HepG2 (cell line): ENCODE measurements around the gene SLC29A3. TPM values are rescaled to one million over a fixed set of nuclear protein-coding genes. Genes with fewer than 3 reads are reported as not detected.
A peak's percentile ranks its signal among the peaks of the same experiment; 100 is the strongest.

Experiments
- ATF4 ChIP-seq, 2 experiments: fragments of 450-650 bp in 1 of 2; sonication (generic) in 1 of 2; formaldehyde crosslinking; IDR thresholded peaks; 2 replicates each; pipeline versions ENCODE4 v1.5.0 to v1.8.0; 2020 to 2022; ENCODE audit warnings: mild to moderate bottlenecking in 1 of 2, missing genetic modification reagents in 1 of 2
- E2F2 ChIP-seq: sonication (generic); formaldehyde crosslinking; IDR thresholded peaks from 2 replicates; pipeline ENCODE4 v1.4.0; 2020; ENCODE audit warnings: missing genetic modification reagents, borderline replicate concordance
- EZH2 ChIP-seq: conservative IDR thresholded peaks from 2 replicates; pipeline ENCODE4 v1.6.1; 2012; ENCODE audit warnings: mild to moderate bottlenecking, low read depth, low read length, moderate library complexity
- HNF4A ChIP-seq: sonication (generic); formaldehyde crosslinking; IDR thresholded peaks from 2 replicates; pipeline ENCODE4 v1.4.0; 2020; ENCODE audit warnings: missing genetic modification reagents
- IKZF4 ChIP-seq: sonication (generic); formaldehyde crosslinking; IDR thresholded peaks from 2 replicates; pipeline ENCODE4 v1.5.1; 2020; ENCODE audit warnings: borderline replicate concordance, mild to moderate bottlenecking, low read depth, missing genetic modification reagents; ENCODE audit errors: not compliant biosample characterization
- ONECUT2 ChIP-seq: sonication (generic); formaldehyde crosslinking; IDR thresholded peaks from 2 replicates; pipeline ENCODE4 v1.4.0; 2020; ENCODE audit warnings: missing genetic modification reagents
- SKI ChIP-seq: fragments of 450-650 bp; IDR thresholded peaks from one replicate; pipeline ENCODE4 v1.6.1; 2018; ENCODE audit warnings: mild to moderate bottlenecking; ENCODE audit not compliant: partially characterized antibody
- TCF7 ChIP-seq: sonication (generic); IDR thresholded peaks from 2 replicates; pipeline ENCODE4 v1.6.1; 2016; ENCODE audit warnings: antibody characterized with exemption, low read depth
- THAP9 ChIP-seq: sonication (generic); formaldehyde crosslinking; IDR thresholded peaks from 2 replicates; pipeline ENCODE4; 2020; ENCODE audit warnings: missing genetic modification reagents, mild to moderate bottlenecking, borderline replicate concordance
- ZFP62 ChIP-seq: sonication (generic); formaldehyde crosslinking; IDR thresholded peaks from 2 replicates; pipeline ENCODE4 v1.4.0; 2020; ENCODE audit warnings: missing genetic modification reagents
- ZNF510 ChIP-seq: sonication (generic); formaldehyde crosslinking; IDR thresholded peaks from 2 replicates; pipeline ENCODE4 v1.4.0; 2020; ENCODE audit warnings: low read depth, mild to moderate bottlenecking, missing genetic modification reagents
- ZNF580 ChIP-seq: IDR thresholded peaks from 2 replicates; pipeline ENCODE4 v1.6.1; 2016; ENCODE audit warnings: low read depth, borderline replicate concordance
- ZSCAN25 ChIP-seq: sonication (generic); formaldehyde crosslinking; IDR thresholded peaks from 2 replicates; pipeline ENCODE4 v1.8.0; 2022; ENCODE audit warnings: mild to moderate bottlenecking, missing genetic modification reagents
- polyA plus RNA-seq, 8 experiments: library from polyadenylated mRNA; depleted of rRNA in 3 of 8; stranded (reverse) in 7 of 8; unstranded in 1 of 8; fragments of >200 nt; fragmentation: Illumina TruSeq in 4 of 8; extraction: Trizol in 4 of 8; gene quantifications; 2 replicates each; pipeline versions ENCODE4 v1.2.1 to v1.2.3, GENCODE V29; 2011 to 2016; ENCODE audit warnings: low read depth in 4 of 8, missing spikeins in 1 of 8, mixed read lengths in 1 of 8; ENCODE audit not compliant: insufficient read depth in 1 of 8
- total RNA-seq, 5 experiments: library from RNA; depleted of rRNA; stranded (reverse); fragments of >200 nt; fragmentation: Illumina TruSeq; extraction: Trizol; gene quantifications; 2 replicates each; pipeline ENCODE4 v1.2.3, GENCODE V29; 2016; ENCODE audit warnings: low read depth in 1 of 5
- TF ChIP-seq, protein P1 (sequence below): sonication (generic); formaldehyde crosslinking; IDR thresholded peaks from 2 replicates; pipeline ENCODE4 v1.5.1; 2020; ENCODE audit warnings: mild to moderate bottlenecking, missing genetic modification reagents

The SLC29A3 gene
- total and polyA plus RNA-seq, 2 of the 13 experiments (the other 11 are each of a cell fraction or from before 2014, with no cell fraction given): 8.6 to 11.8 TPM

- TF ChIP-seq, protein P1, sequence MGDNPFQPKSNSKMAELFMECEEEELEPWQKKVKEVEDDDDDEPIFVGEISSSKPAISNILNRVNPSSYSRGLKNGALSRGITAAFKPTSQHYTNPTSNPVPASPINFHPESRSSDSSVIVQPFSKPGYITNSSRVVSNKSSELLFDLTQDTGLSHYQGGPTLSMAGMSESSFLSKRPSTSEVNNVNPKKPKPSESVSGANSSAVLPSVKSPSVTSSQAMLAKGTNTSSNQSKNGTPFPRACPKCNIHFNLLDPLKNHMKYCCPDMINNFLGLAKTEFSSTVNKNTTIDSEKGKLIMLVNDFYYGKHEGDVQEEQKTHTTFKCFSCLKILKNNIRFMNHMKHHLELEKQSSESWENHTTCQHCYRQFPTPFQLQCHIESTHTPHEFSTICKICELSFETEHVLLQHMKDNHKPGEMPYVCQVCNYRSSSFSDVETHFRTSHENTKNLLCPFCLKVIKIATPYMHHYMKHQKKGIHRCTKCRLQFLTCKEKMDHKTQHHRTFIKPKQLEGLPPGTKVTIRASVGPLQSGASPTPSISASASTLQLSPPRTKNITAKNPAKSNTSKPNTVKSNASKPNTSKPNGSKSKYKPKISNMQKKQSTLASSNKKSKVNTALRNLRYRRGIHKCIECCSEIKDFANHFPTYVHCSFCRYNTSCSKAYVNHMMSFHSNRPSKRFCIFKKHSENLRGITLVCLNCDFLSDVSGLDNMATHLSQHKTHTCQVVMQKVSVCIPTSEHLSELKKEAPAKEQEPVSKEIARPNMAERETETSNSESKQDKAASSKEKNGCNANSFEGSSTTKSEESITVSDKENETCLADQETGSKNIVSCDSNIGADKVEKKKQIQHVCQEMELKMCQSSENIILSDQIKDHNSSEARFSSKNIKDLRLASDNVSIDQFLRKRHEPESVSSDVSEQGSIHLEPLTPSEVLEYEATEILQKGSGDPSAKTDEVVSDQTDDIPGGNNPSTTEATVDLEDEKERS: peak; percentile 61; the same call in 1 of the 2 replicates
- peak; percentile 63; the same call in 1 of the 2 replicates for TF ChIP-seq ZNF510
- TF ChIP-seq HNF4A (CRISPR knock-in tag): peak; percentile 98
- TF ChIP-seq ATF4 (CRISPR knock-in tag; IDR thresholded peaks at IDR 0.05): peak; percentile 2 to 85; a peak in 2 of 4 replicates
- no peak for TF ChIP-seq ZFP62 (CRISPR knock-in tag)
- TF ChIP-seq EZH2: no peak
- TF ChIP-seq ONECUT2 (CRISPR knock-in tag): 0 out of 2 replicates have a peak, but pooled peaks have one; percentile 27
- peak; percentile 27; the same call in 1 of the 2 replicates for TF ChIP-seq ZNF580
- peak; percentile 28; the same call in 1 of the 2 replicates for TF ChIP-seq THAP9
- no peak for TF ChIP-seq IKZF4 (CRISPR knock-in tag)
- 0 out of 2 replicates have a peak, but pooled peaks have one; percentile 51 for TF ChIP-seq E2F2
- peak; percentile 96 for TF ChIP-seq SKI
- no peak for TF ChIP-seq ZSCAN25 (CRISPR knock-in tag)
- peak; percentile 59 for TF ChIP-seq TCF7
Observed at GRCh38 chr10:71339796-71340589, 20.9 kb downstream of the SLC29A3 start (continued).
